OCI-LY3 (cell line): ENCODE results near the gene TTC16.

Source experiments
- H2AFZ ChIP-seq: fragments of 200-600, 300-600 bp; shearing (Covaris generic); 2 replicates; pipeline ENCODE4 v1.6.0; 2014; ENCODE audit warnings: antibody characterized with exemption, low read depth, low read length
- H3K27ac ChIP-seq: fragments of 200-600, 300-600 bp; sonication (generic); 2 replicates; pipeline ENCODE4 v1.5.1; 2014; ENCODE audit warnings: mild to moderate bottlenecking, low read length, moderate library complexity, mixed read lengths
- H3K27me3 ChIP-seq: fragments of 200-600, 300-600 bp; sonication (generic); 2 replicates; pipeline ENCODE4 v1.6.1; 2014; ENCODE audit warnings: low read depth, low read length, mixed read lengths
- H3K36me3 ChIP-seq: fragments of 200-600, 300-600 bp; sonication (generic); replicated peaks from 2 replicates; pipeline ENCODE3; 2014; ENCODE audit warnings: low read depth, low read length, mixed read lengths
- H3K4me1 ChIP-seq: fragments of 300-600, 200-600 bp; sonication (generic); 2 replicates; pipeline ENCODE4 v1.6.1; 2014; ENCODE audit warnings: low read length, mixed read lengths
- H3K4me2 ChIP-seq: fragments of 200-600, 300-600 bp; sonication (generic); 2 replicates; pipeline ENCODE4 v1.6.1; 2014; ENCODE audit warnings: low read length, mixed read lengths
- H3K4me3 ChIP-seq: fragments of 300-600, 200-600 bp; sonication (generic); 2 replicates; pipeline ENCODE4 v1.5.1; 2014; ENCODE audit warnings: antibody characterized with exemption, mild to moderate bottlenecking, low read length, moderate library complexity
- H3K79me2 ChIP-seq: fragments of 300-600, 200-600 bp; shearing (Covaris generic); 2 replicates; pipeline ENCODE4 v1.6.1; 2014; ENCODE audit warnings: mild to moderate bottlenecking, low read length, mixed read lengths
- H3K9ac ChIP-seq: fragments of 300-600, 200-600 bp; shearing (Covaris generic); 2 replicates; pipeline ENCODE4 v1.6.0; 2014; ENCODE audit warnings: mild to moderate bottlenecking, low read length, moderate library complexity
- H3K9me3 ChIP-seq: fragments of 200-600, 300-600 bp; shearing (Covaris generic); 2 replicates; pipeline ENCODE4 v1.6.1; 2014; ENCODE audit warnings: low read length, mixed read lengths; ENCODE audit not compliant: insufficient read depth
- H4K20me1 ChIP-seq: fragments of 200-600, 300-600 bp; sonication (generic); 2 replicates; pipeline ENCODE4 v1.6.1; 2016; ENCODE audit warnings: low read length, mixed read lengths; ENCODE audit not compliant: insufficient read depth
- EZH2phosphoT487 ChIP-seq: fragments of 200-600 bp; shearing (Covaris generic); IDR thresholded peaks from 2 replicates; pipeline ENCODE4 v1.6.1; 2018; ENCODE audit warnings: antibody characterized with exemption, mixed run types, low read depth
- TF ChIP-seq, protein P1 (sequence below): fragments of 200-600, 300-600 bp; sonication (generic); IDR thresholded peaks from 2 replicates; pipeline ENCODE4 v1.5.1; 2014; ENCODE audit warnings: antibody characterized with exemption, low read length, low read depth

Gene TTC16

DNA sequence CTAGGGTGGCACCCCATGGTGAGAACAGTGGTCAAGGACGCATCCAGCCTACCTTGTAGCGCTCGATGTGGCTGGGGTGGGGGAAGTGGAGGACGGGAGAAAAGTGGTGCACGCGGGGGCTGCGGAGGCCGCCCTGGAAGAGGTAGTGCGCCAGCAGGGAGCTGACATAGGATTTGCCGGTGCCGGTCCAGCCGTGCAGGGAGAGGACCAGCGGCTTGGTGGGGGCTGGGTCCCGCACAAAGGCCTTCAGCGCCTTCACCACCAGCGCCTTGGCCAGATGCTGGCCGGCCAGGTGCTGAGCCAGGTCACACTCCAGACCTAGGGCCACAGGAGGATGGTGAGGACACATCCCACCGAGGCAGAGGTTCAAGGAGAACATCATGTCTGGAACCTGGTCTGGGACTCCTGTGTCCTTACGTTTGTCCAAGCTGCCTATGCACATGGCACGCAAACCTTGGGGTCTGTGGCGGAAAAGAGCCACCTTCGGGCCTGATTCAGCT, 18.4 kb downstream of the TTC16 start:
- Histone ChIP-seq H3K36me3 (peaks cover 9% of the 10 kb centered on the region), H3K9me3 (no peaks in the 10 kb centered on the region), H2AFZ (no peak overlapping the region), H3K9ac (peak overlapping the region; percentile 71; the same call in 1 of the 2 replicates), H3K27ac (no peak overlapping the region), H4K20me1 (no peaks in the 10 kb centered on the region), H3K4me2 (peak overlapping the region; percentile 72), H3K79me2 (no peaks in the 10 kb centered on the region), H3K4me1 (peaks cover 13% of the 10 kb centered on the region), H3K4me3 (peak overlapping the region; percentile 84), H3K27me3 (no peaks in the 10 kb centered on the region)
- TF ChIP-seq EZH2phosphoT487, result no peak
- TF ChIP-seq, protein P1, sequence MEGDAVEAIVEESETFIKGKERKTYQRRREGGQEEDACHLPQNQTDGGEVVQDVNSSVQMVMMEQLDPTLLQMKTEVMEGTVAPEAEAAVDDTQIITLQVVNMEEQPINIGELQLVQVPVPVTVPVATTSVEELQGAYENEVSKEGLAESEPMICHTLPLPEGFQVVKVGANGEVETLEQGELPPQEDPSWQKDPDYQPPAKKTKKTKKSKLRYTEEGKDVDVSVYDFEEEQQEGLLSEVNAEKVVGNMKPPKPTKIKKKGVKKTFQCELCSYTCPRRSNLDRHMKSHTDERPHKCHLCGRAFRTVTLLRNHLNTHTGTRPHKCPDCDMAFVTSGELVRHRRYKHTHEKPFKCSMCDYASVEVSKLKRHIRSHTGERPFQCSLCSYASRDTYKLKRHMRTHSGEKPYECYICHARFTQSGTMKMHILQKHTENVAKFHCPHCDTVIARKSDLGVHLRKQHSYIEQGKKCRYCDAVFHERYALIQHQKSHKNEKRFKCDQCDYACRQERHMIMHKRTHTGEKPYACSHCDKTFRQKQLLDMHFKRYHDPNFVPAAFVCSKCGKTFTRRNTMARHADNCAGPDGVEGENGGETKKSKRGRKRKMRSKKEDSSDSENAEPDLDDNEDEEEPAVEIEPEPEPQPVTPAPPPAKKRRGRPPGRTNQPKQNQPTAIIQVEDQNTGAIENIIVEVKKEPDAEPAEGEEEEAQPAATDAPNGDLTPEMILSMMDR, result no peak

DNA sequence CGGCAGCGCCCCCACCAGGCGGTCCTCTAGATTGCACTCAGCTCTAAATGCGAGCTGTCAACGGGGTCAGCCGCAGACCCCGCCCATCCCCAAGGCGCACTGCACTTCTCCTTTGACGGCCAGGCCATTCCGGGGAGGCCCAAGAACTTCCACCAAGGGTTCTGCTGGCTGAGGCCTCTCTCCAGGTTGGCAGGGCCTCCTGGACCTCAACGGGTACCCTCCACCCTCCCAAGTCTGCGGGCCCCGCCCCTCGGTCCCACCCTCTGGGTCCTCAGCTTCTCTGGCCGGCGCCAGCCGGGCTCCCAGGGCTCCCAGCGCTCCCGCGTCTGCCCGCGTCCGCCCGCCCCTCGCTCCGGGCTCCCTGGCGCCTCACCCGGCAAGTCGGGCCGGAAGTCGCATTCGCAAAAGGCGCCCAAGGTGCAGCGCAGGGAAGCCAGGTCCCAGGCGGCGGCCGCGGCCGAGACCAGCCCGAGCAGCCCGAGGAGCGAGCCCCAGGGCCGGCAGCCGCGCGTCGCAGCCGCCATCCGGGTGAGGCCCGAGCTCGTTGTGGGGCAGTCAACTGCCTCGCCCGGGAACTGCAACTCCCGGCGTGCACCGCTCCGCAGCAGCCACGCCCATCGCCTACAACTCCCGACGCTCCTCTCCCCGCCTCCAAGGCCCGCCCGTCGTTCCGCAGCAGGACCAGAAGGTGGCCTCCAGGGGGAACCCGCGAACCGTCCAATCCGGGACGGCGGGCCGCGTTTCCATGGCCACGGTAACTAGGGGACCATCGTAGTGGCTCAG, 19.1 kb downstream of the TTC16 start, which contains the start of gene TOR2A:
TSS of gene TOR2A (minus strand) at position 548 of the 783 bp plus-strand sequence. CDS start at position 524, 24 bp downstream.
- no peak for TF ChIP-seq EZH2phosphoT487
- TF ChIP-seq, protein P1, result peak; percentile 94
- H4K20me1 ChIP-seq, result no peaks in the 10 kb centered on the region
- peak within 1 kb of the TSS; percentile 84 for H3K4me3 ChIP-seq
- H2AFZ ChIP-seq, result peak within 1 kb of the TSS; percentile 50
- H3K27me3 ChIP-seq, result no peaks in the 10 kb centered on the region
- H3K9me3 ChIP-seq, result no peaks in the 10 kb centered on the region
- H3K4me1 ChIP-seq, result peaks cover 13% of the 10 kb centered on the region
- peak within 1 kb of the TSS; percentile 71 for H3K9ac ChIP-seq
- no peaks in the 10 kb centered on the region for H3K79me2 ChIP-seq
- H3K36me3 ChIP-seq, result peaks cover 14% of the 10 kb centered on the region
- peak within 1 kb of the TSS; percentile 72 for H3K4me2 ChIP-seq
- H3K27ac ChIP-seq, result peak within 1 kb of the TSS; percentile 57

DNA sequence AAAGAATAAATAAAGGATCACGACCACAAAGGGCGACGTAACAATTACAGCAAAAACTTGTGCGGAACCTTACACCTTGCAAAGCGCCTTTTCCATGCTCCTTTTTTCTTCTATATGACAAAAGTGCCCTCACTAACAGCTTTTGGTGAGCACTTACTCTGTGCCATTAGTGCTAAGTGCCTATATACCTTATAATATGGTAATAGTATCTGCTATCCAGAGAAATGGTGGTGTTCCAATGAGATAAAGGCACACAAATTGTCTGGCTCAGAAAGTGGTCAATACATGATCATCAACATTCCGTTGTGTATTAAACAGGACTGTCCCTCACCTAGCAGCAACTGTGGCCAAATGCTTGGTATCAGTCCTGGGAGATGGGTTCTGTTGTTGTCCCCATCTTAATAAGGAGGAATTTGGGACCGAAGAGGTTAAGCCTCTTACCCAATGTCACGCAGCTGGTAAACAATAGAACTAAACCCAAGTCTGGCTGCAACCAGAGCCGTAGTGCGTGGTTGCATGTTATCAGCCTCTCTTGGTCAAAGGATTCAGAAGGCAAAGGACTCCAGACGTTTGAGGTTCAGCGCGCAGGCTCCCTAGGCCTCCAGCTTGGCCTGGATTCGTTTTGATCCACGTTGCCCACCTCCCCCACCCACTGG, 19.8 kb downstream of the TTC16 start:
- Histone ChIP-seq H3K27me3 (no peaks in the 10 kb centered on the region), H3K4me1 (peaks cover 13% of the 10 kb centered on the region), H3K27ac (no peak overlapping the region), H4K20me1 (no peaks in the 10 kb centered on the region), H2AFZ (no peak overlapping the region), H3K4me3 (peak overlapping the region; percentile 29), H3K36me3 (peaks cover 19% of the 10 kb centered on the region), H3K9me3 (no peaks in the 10 kb centered on the region), H3K79me2 (no peaks in the 10 kb centered on the region), H3K4me2 (peak overlapping the region; percentile 45), H3K9ac (no peak overlapping the region)
- TF ChIP-seq, protein P1, result no peak
- TF ChIP-seq EZH2phosphoT487, result no peak

DNA sequence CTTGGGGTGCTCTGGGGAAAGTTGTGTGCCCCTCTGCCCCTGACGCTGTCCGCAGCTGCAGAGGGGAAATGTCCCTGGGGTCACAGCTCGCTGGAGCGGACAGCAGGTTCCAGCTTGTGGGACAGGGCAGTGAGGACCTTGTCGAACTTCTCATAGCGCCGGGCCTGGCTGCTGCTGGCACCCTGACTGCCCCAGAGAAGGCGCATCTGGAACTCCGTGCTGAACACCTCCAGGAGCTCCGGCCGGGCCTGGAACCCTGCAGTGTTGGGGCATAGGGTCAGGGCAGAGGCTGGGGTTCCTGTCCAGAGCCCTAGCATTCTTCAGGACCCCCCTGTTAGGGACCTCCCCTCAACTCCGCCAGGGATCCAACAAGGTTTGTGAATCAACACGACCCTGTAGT, 22.8 kb downstream of the TTC16 start:
- Histone ChIP-seq H4K20me1 (no peaks in the 10 kb centered on the region), H2AFZ (no peak overlapping the region), H3K36me3 (peaks cover 34% of the 10 kb centered on the region), H3K9me3 (no peaks in the 10 kb centered on the region), H3K4me2 (no peak overlapping the region), H3K9ac (no peak overlapping the region), H3K4me1 (peaks cover 13% of the 10 kb centered on the region), H3K79me2 (no peaks in the 10 kb centered on the region), H3K4me3 (no peak overlapping the region), H3K27ac (no peak overlapping the region), H3K27me3 (no peaks in the 10 kb centered on the region)
- TF ChIP-seq, protein P1, result no peak
- TF ChIP-seq EZH2phosphoT487, result no peak
